ENCODE measurements around the gene PRRT1B. TPM values are rescaled to one million over a fixed set of nuclear protein-coding genes. Genes with fewer than 3 reads are reported as not detected.

Gene PRRT1B
- total and polyA plus RNA-seq, 9 of the 15 experiments (the other 6 are each of a cell fraction or from before 2014, with no cell fraction given): not detected

DNA sequence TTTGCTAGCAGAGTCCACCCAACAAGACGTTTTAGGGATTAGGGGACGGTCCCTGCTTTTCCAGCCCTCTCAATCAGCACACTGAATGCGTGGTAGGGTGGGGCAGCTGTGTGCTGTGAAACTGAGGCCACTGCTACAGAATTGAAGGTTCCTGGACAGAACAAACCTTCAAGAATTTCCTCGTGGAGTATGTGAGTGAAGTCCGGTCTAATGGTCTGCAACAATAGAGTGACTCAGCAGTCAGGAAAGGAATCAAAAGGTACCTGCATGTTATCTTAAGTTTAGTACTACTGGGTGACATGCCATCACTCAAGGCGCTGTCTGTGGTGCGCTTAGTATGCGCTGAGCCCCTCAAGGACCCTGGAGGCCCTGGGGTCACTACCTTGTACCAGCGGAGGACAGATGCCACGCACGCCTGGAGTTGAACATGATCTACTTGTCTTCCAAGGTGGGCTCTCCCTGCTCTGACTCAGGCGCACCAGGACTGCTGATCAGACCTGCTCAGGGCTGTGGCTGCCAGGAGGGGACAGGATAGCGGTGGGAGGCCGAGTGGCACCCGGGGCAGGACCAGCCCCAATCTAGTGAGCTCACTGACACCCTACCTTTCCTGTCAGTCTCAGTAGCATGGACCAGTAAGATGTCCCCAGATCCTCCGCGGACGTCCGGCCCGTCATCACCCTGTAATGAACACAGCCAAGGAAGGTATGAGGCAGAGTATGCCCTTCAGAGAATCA, 50.5 kb downstream of the PRRT1B start (continued):
- TF ChIP-seq EWSR1 (IDR thresholded peaks at IDR 0.05; ENCODE audit: borderline replicate concordance, low read depth, partially characterized antibody) (no peak), MAFF (IDR thresholded peaks at IDR 0.05; ENCODE audit: low read length) (0 out of 2 replicates have a peak, but pooled peaks have one; percentile 24), L3MBTL2 (IDR thresholded peaks at IDR 0.05) (0 out of 2 replicates have a peak, but pooled peaks have one; percentile 2), NFE2 (IDR thresholded peaks at IDR 0.05; ENCODE audit: low read depth) (peak; percentile 57), COPS2 (conservative IDR thresholded peaks at IDR 0.05) (no peak), MAFG (tag; conservative IDR thresholded peaks at IDR 0.05) (peak; percentile 63), ZNF174 (CRISPR knock-in tag; IDR thresholded peaks at IDR 0.05) (no peak)

DNA sequence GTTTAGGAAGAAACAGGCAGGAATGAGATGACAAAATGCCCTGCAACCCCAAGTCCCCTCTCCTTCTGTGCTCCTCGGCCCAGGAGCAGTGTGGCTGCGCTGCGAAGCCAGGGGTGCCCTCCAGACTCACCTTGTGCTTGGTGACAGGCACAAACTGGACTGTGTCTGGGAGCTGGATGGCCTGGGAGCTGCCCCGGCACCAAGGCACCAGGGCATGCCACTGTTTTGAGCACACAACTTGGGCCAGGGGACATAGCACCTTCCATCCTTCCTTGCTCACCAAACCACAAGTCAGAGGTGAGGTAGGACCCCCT, 51.1 kb downstream of the PRRT1B start:
- FAIRE-seq: no peak
- H3K36me3 ChIP-seq (ENCODE audit: control insufficient read depth, insufficient read depth, low read length): peaks cover 36% of the 10 kb centered on the region; the same call in 2 of the 3 replicates
- TF ChIP-seq, protein P1, sequence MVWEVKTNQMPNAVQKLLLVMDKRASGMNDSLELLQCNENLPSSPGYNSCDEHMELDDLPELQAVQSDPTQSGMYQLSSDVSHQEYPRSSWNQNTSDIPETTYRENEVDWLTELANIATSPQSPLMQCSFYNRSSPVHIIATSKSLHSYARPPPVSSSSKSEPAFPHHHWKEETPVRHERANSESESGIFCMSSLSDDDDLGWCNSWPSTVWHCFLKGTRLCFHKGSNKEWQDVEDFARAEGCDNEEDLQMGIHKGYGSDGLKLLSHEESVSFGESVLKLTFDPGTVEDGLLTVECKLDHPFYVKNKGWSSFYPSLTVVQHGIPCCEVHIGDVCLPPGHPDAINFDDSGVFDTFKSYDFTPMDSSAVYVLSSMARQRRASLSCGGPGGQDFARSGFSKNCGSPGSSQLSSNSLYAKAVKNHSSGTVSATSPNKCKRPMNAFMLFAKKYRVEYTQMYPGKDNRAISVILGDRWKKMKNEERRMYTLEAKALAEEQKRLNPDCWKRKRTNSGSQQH (CRISPR knock-in tag; IDR thresholded peaks at IDR 0.05): no peak
- TF ChIP-seq FOXJ2 (tag; IDR thresholded peaks at IDR 0.05) (no peak), TCF7L2 (IDR thresholded peaks at IDR 0.05; ENCODE audit: low read depth, low read length) (no peak), SLC30A9 (CRISPR knock-in tag; IDR thresholded peaks at IDR 0.05) (no peak), MAFK (IDR thresholded peaks at IDR 0.05; ENCODE audit: low read length) (no peak), NFATC3 (IDR thresholded peaks at IDR 0.05) (no peak), NFYB (IDR thresholded peaks at IDR 0.05; ENCODE audit: extremely low read depth, insufficient read length) (no peak), DMBX1 (CRISPR knock-in tag; IDR thresholded peaks at IDR 0.05; ENCODE audit: borderline replicate concordance) (no peak), ZNF436 (CRISPR knock-in tag; IDR thresholded peaks at IDR 0.05) (no peak)
- TF ChIP-seq, protein P2, sequence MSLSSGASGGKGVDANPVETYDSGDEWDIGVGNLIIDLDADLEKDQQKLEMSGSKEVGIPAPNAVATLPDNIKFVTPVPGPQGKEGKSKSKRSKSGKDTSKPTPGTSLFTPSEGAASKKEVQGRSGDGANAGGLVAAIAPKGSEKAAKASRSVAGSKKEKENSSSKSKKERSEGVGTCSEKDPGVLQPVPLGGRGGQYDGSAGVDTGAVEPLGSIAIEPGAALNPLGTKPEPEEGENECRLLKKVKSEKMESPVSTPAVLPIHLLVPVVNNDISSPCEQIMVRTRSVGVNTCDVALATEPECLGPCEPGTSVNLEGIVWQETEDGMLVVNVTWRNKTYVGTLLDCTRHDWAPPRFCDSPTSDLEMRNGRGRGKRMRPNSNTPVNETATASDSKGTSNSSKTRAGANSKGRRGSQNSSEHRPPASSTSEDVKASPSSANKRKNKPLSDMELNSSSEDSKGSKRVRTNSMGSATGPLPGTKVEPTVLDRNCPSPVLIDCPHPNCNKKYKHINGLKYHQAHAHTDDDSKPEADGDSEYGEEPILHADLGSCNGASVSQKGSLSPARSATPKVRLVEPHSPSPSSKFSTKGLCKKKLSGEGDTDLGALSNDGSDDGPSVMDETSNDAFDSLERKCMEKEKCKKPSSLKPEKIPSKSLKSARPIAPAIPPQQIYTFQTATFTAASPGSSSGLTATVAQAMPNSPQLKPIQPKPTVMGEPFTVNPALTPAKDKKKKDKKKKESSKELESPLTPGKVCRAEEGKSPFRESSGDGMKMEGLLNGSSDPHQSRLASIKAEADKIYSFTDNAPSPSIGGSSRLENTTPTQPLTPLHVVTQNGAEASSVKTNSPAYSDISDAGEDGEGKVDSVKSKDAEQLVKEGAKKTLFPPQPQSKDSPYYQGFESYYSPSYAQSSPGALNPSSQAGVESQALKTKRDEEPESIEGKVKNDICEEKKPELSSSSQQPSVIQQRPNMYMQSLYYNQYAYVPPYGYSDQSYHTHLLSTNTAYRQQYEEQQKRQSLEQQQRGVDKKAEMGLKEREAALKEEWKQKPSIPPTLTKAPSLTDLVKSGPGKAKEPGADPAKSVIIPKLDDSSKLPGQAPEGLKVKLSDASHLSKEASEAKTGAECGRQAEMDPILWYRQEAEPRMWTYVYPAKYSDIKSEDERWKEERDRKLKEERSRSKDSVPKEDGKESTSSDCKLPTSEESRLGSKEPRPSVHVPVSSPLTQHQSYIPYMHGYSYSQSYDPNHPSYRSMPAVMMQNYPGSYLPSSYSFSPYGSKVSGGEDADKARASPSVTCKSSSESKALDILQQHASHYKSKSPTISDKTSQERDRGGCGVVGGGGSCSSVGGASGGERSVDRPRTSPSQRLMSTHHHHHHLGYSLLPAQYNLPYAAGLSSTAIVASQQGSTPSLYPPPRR (CRISPR knock-in tag; IDR thresholded peaks at IDR 0.05; ENCODE audit: borderline replicate concordance): no peak

More for the DNA sequence above, 51.1 kb downstream of the PRRT1B start:
- no peak overlapping the region for H3K4me3 ChIP-seq
- no peak overlapping the region for H2AFZ ChIP-seq (ENCODE audit: low read depth, low read length)
- H3K4me2 ChIP-seq (ENCODE audit: insufficient read depth, low read length): no peak overlapping the region
- H3K27me3 ChIP-seq (ENCODE audit: control insufficient read depth in 2 of 2, insufficient read depth in 2 of 2, low read length in 2 of 2): no peaks in the 10 kb centered on the region
- H3K4me1 ChIP-seq (replicated peaks in 1 of 2; ENCODE audit: control insufficient read depth in 2 of 2, insufficient read depth in 2 of 2, low read length in 2 of 2): peaks cover 6 to 19% of the 10 kb centered on the region in 2 experiments; a peak in 4 of 5 replicates
- POLR2A ChIA-PET: interaction anchor here (0.9 kb wide), 1 partner anchor 9 kb away, joined by 5 read pairs; no protein-coding TSS in a partner anchor
- no peaks in the 10 kb centered on the region for H3K79me2 ChIP-seq (ENCODE audit: control insufficient read depth, insufficient read depth, low read length)
- no peak overlapping the region for H3K27ac ChIP-seq (ENCODE audit: extremely low read depth, low read depth, low read length)
- ATAC-seq: no peak
- H3K9ac ChIP-seq (ENCODE audit: insufficient read depth in 1 of 2, low read depth in 2 of 2, low read length in 2 of 2): peak overlapping the region in 1 of 2 experiments; percentile 77; a peak in 2 of 4 replicates
- no peaks in the 10 kb centered on the region for H4K20me1 ChIP-seq (replicated peaks; ENCODE audit: control insufficient read depth, insufficient read depth, low read length)
- H3K9me3 ChIP-seq (replicated peaks; ENCODE audit: control insufficient read depth, insufficient read depth, low read depth, low read length): no peaks in the 10 kb centered on the region
- intact Hi-C loops (cut with micrococcal nuclease): no loop called here
- BruUV-seq (replicated peaks): no TSS peak
- no peak for DNase-seq (ENCODE audit: extremely low read depth in 1 of 4, low spot score in 3 of 4)
- no peaks in the 10 kb centered on the region for H3K9me1 ChIP-seq (ENCODE audit: control insufficient read depth, insufficient read depth, low read length)
- 96% methylated on average over 4 of the region's 4 CpGs for WGBS (ENCODE audit: insufficient coverage, low coverage, missing lambda C conversion rate)
- in situ Hi-C loops (cut with MboI): no loop called here
- CTCF ChIA-PET (ENCODE audit: low intra/inter-chr PET ratio): no interaction called here
